NOMO-1 (cell line): Measurements from ENCODE around the gene RNF207.

ENCODE experiments used
- DNase-seq, 2 experiments: peaks; one replicate each; lab custom pipeline; 2025; ENCODE audit not compliant: unreplicated experiment in 2 of 2; lab: John Stamatoyannopoulos, UW

The RNF207 gene

DNA sequence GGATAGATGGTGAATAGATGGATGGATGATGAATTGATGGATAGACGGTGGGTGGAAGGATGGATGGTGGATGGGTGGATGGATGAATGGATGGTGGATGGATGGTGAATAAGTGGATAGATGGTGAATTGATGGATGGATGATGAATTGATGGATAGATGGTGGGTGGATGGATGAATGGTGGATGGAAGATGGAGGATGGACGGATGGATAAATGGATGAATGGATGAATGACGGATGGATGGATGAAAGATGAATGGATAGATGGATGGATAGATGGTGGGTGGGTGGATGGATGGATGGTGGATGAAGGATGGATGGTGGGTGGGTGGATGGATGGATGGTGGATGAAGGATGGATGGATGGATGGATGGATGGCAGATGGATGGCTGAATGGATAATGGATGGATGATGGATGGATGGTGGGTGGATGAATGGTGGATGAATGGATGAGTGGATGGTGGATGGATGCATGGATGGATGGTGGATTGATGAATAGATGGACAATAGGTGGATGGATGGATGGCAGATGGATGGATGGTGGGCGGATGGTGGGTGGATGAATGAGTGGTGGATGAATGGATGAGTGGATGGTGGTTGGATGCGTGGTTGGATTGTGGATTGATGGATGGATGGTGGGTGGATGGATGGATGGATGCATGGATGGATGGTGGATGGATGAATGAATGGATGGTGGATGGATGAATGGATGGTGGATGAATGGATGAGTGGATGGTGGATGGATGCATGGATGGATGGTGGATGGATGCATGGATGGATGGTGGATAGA is 31.1 kb upstream of the RNF207 start:
- DNase-seq, result no peak

DNA sequence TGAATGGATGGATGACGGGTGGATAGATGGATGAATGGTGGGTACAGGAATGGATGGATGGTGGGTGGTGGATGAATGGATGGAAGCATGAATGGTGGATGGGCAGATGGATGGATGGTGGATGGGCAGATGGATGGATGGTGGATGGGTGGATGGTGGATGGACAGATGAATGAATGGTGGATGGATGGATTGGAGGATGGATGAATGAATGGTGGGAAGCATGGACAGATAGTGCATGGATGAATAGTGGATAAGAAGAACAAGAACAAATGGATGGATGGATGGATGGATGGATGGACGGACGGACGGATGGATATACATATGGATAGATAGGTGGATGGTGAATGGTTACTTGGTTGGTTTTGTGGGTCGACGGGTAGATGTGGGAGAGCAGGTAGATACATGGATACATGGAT is 30.5 kb upstream of the RNF207 start:
- DNase-seq, result no peak

DNA sequence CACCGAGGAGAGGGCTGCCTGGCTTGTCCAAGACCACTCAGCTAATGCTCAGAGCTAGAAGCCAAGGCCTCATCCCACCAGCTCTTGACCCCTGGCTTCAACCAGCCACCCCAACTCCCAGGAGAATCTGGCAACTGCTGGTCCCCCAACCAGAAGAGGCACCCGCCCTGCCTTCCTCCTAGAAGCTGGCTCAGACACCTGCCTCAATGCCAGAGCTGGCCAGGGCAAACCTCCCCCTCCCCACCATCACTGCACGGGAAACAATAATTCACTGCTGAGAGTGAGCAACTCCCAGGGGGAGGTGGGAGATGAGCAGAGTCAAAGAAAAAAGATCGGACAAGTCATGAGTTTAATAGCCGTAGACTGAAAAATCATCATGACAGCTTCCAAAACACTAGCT is 29.1 kb upstream of the RNF207 start:
- DNase-seq, result no peak

DNA sequence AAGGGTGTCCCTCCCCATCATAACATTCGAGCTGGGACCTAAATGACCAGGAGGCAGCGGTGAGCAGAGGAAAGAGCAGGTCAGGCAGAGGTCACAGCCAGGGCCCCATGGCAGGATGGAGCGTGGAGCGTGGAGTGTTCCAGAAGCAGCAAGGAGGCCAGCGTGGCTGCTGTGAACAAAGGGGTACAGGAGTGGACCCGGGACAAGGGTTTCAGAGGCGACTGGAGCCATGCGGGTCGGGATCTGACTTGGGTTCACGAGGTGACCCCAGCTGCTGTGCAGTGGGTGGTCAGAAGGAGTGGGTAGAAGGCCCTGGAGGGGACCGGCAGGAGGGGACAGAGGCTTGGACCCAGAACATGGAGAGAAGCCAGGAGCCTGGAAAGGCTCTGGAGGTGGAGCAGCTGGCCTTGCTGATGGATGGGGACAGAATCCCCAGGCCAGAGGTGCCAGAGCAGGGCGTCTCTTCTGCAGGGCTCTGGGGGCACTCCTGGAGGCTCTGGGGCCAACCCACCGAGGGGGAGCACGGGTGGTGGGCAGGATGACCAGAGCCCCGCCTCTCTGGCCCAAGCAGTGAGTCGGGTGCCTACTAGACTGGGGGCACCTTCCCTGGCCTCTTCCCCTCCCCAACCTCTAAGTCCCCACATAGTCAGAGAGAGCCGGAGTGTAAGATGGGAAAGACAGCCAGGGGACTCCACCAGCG is 28.1 kb upstream of the RNF207 start:
- no peak for DNase-seq

DNA sequence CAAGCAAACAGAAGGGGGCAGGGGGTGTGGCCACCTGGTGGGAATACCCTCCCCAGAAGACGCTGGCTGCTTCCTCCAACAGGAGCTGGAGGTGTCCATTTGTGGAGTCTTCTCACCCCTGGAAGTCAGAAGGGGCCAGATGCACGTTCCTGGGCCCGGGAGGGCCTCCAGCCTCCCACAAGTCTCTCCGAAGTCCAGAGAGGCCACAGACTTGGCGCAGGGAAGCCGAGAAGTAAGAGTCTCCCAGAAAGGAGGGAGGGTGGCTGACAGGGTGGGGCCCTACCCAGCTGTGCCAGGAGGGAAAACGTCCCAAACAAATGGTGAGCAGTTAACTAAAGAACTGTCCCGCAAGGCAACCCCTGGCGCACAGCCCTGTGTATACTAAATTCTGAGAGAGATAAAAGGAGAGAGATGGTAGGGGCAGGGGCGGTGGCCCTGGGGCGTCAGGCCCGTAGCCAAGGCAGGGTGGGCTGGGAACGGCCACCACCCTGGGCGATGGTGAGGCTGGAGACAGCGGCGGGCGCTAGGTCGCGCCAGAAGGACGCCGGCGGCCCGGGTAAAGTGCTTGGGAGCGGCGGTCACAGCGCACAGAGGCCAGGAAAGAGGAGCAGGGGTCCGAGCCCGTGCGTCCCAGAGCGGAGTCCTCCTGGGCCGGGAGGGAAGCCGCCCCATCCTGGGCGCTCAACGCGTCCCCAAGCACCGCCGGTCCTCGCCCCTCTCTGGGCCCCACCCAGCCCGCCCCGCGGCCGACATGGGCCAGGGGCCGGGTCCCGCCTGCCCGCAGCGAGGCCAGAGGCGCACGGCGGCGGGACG is 27.0 kb upstream of the RNF207 start:
- DNase-seq, result no peak

DNA sequence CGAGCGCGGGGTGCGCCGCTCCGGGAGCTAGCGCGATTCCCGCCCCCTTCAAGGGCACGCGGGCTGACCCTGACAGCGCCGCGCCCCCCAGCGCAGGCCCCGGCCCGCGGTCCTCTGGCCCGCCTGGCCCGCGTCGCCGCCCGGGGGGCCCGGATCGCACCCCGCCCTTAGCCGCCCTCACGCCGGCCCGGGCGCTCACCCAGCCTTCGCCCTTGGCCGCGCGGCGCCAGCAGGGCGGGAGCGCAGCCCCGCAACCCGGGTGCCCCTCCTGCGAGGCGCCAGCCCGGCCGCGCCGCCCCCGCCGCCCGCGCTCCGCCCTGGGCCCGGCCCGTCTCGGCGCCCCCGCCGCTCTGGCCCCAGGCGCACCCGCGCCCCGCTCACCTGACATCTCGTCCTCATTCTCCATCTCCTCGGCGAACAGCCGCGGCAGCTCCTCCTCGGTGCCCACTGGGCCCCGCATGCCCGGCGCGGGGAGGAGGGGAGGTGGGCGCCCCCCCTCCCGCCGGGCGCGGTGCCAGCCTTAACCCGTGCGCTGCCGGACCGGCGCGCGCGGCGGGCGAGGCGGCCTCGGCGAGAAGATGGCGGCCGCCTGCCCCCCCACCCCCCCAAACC is 26.2 kb upstream of the RNF207 start:
- no peak for DNase-seq

DNA sequence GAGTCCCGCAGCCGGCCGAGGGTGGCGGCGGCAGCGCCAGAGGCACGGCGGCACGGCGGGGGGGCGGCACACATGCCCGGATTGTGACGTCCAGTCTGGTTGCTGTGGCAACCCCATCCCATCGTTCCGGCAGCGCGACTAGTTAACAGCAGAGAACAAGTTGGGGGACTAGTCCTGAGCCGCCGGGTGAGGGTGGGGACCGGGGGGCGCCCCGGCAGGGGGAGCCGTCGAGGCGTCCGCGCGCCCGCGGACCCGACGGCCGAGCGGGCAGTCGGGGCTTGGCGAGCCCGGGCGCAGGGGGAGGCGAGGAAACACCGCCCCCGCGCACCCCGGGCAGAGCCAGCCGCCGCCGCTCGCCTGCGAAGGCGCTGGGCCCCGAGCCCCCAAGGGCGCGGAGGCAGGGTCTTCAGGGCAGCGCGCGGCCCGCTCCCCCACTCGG is 25.6 kb upstream of the RNF207 start, which contains the start of gene CHD5:
Gene CHD5, minus strand, starts transcription at position 54 of the 439 bp plus-strand sequence. CDS start 298 bp downstream, outside the sequence.
- no peak for DNase-seq

DNA sequence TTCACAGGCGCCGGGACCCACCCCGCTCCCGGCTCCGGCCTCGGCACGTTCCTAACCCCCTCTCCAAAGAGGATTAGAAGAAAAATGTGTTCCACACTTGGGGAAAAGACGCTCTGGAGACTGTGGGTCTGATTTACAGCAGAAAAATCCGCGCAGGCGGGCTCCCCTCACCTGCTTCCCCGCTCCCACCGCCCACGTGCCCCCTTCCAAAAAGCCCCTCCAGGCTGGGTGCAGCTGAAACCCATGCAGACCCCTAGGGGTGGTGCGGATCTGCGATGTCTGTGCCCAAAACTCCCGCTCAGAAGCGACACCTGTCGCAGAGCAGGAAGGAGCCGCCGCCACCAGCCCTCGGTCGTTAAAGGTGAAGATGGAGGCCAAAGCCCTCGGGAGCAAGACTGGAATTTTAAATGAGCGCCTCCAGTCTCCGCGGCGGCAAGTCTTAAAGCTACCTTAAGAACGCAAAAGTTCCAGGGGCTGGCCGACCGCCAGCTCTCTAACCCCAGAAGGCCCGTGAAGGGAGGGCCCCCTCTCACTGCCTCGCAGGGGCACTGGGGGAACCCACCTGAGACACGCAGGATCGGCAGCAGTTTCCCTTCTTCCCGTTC is 25.1 kb upstream of the RNF207 start:
- no peak for DNase-seq

DNA sequence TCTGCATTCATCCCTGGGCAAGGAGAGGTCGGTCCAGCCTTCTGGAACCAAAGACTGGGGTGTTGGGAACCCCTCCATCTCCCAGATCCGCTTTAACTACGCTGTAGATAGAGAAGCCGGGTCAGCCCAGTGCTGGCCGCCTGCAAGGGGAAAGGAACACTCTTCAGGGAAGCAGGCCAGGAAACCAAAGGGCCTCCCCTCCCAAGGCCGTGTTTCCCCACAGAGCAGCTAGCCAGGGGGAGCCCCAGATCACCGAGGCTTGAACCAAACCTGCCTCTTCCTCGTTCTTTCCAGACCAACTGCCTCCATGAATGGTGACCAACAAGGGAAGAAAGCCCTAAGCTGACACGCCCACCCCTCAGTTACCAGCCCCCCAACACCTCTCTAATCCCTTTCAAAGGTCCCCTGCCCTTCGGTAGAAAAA is 24.6 kb upstream of the RNF207 start:
- DNase-seq, result no peak

DNA sequence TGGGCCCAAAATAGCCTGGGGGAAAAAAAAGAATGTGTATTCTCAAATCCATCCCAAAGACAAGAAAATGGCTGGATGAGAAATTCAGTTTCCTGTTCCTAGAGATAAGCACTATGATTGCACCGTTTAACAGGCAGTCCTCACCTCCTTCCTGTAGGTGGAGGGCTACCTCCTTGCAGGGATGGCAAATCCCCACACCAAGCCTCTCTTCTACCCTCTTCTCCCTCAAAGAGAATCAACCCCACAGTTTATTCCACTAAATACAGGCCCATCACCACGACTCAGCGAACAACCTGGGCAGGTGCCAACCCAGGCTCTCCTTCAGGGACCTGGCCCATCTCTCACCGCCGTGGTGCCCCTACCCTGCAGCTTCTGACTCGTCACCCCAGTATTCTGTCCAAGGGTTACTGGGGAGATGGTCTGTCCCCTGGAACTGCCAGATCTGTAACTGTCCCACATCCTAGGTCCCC is 22.4 kb upstream of the RNF207 start:
- DNase-seq, result no peak

DNA sequence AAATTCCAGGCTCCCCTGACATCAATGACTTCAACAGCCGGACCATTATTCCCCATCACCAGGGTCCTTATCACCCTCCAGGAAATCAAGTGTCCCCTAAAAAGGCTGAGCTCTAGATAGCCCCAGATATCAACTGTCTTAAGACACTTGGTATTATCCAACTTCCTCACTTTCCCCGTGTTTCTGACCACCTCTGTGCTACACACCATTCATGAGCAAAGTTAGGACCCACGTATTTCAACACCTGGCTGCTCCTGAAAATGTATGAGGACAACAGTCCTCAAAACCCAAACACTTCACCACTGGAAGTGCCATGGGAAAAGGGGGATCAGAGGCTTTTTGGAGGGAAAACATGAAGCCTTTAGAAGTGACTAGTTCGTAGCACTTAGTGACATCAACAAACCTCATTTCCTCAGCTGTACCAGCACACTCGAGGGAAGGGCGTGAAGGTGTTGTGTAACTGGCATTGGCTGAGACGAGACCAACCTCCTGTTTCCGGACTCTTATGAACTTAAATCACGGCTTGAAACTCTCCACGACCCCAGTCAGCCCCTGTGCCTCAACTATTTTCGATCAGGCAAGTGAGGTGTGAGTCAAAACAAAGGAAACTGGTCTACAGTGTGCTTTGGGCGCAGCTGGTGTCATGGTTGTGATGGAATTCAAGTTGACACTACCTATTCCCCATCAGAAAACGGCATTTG is 21.7 kb upstream of the RNF207 start:
- DNase-seq, result no peak

DNA sequence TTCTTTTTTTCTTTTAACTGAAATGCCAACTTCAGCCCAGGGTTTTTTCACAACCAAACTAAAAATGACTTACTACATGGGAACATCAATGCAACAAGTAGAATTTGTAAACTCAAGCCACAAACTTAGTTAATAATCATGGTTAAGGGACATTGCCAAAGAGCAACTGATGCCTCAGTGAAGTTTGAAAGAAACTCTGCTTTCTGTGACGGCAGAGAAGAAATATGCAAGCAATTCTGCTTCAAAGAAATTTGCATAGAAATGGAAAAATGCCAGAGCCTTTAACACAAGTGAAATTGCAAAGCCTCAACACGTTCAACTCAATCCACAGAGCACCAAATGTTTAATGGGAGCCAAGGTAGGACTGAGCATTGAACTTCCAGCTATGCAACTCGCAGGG is 20.8 kb upstream of the RNF207 start:
- DNase-seq, result no peak

DNA sequence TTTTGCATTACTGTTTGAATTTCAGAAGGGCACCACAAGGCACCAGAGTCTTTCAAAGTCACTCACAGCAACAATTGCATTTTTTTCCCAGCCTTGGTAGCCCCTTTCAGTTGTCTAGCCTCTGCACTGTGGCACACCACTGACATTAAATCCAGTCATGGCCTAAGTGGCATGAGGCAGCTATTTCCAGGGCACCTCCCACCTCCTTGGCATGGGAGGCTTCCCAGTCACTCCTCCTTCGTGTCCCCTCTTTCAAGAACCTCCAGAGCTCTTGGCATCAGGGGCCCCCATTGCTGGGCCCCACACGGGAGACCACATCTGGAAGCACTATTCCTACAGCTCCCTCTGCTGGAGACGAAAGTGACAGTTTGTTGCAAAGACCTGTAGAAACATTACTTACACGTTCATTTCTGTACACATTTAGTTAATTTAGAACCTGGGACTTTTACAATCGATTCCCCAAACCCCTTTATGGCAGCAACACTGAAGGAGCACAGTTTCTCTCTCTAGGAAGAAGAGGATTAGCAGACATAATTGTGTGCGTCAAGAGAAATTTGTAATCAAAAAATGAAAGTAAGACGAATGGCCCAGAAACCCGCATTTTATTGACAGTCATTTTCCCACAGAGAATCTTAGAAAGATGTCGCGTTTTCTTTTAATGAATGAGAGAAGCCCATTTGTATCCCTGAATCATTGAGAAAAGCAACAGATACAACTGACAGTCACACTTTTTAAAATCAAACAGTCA is 20.1 kb upstream of the RNF207 start:
- DNase-seq, result no peak

DNA sequence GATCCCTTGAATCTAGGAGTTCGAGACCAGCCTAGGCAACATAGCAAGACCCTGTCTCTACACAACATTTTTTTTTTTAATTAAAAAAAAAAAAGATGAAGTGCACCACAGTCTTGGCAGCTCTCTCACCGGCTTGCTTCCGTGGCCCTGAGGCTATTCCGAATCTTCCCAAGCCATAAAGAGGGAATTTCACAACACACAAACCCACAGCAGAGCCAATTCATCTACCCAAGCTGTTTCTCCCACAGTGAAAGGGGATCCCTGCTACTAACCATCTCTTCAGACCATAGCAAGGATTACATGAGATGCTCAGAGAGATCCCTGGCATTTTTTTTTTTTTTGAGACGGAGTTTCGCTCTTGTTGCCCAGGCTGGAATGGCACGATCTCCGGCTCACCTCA is 17.5 kb upstream of the RNF207 start:
- DNase-seq, result no peak

DNA sequence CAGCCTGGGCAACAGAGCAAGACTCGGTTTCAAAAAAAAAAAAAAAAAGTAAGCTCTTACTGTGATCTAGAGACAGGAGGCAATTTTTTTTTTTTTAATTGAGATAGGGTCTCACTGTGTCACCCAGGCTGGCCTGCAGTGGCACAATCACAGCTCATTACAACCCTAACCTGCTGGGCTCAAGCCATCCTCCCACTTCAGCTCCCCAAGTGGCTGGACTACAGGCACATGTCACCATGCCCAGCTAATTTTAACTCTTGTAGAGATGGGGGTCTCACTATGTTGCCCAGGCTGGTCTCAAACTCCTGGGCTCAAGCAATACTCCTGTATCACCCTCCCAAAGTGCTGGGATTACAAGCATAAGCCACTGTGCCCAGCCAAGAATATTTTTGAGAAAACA is 14.0 kb upstream of the RNF207 start:
- DNase-seq, result no peak

DNA sequence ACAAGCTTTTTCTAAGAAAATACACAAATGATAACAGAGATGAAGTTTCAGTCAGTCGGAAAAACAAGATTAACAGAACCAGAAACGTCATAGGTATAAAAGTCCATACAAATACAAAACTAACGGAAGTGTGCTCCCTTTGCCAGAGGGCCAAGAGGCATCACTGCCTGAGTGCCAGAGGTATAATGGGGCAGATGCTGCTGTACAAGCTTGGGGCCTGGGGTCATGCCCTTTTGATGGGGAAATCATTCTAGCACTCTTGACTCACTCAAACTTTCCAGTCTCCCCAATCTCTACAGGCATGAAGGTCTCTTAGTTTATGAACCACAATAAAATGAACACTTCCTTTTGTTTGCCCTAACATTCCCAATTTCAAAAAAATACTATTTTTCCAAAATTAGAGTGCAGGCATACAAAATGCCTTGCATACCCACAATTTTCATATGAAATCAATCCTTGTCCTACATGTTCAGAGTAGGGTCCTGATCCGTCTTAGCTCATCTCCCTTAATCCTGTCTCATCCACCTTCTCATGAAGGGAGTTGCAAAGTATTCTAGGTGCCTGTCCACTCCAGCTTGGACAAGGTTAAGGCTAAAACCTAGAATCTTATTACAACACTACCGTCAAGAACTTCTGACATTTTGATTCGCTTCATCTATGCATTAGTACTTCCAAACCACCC is 8.0 kb upstream of the RNF207 start:
- no peak for DNase-seq

DNA sequence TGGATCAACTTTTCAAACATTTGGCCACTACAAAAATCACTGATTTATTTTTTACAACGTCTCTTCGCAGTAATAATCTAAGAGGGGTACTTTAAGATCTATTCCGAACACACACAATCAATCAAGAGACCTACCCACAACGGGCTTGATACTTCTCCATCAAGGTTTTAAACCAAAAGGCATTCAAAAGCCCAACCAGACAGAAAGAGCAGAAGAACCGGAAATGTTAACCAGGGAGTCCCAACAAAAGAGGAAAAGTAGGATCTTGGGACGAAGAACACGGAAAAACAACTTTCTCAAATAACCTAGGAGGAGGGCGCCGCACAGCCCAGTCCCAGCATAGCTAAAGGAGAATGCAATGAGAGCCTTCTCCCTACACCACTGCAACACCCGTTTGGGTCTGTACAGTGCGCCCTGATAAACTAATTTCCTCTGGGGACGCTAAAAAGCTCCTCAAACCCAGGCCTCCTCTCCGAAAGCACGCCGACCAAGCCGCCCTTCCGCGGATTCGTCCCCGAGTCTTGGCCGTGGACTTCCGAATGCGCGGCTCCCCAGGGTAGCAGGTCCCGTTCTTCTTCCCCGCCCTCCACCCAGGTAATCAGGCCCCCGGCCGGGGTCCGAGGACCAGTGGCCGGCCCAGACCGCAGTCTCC is 7.1 kb upstream of the RNF207 start:
- DNase-seq, result no peak
